A673 (cell line): ENCODE measurements around the gene RBPMS2.

Experiments
- EZH2 ChIP-seq: fragments of 200-600 bp; sonication (generic); IDR thresholded peaks from 2 replicates; pipeline ENCODE4 v1.6.1; 2017; ENCODE audit warnings: borderline replicate concordance, low read depth, mild to moderate bottlenecking, mixed read lengths, antibody characterized with exemption, low read length; ENCODE audit not compliant: poor library complexity, severe bottlenecking
- TF ChIP-seq, protein P1 (sequence below): fragments of 300-800, 200-600 bp; sonication (generic); conservative IDR thresholded peaks from 2 replicates; pipeline ENCODE4 v1.5.1; 2017; ENCODE audit warnings: low read depth, mild to moderate bottlenecking, antibody characterized with exemption, low read length, moderate library complexity, mixed read lengths

DNA sequence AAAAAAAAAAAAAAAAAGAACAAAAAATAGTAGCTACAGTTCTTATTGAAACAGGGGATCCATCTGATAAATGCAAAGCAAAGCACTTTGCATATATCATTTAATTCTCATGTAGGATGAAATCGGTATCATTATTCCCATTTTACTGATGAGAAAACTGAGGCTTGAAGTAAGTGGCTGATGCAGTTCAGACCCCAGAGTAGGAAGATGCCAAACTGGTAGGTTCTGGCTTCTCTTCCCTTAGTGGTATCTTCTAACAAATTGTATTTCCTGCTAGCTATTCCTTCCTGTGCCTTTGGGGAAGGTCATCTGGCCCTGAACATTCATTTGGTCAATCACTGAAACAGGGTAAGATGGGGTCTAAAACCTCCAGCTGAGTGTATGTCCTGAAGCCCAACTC is 28.1 kb upstream of the RBPMS2 start:
- TF ChIP-seq, protein P1, sequence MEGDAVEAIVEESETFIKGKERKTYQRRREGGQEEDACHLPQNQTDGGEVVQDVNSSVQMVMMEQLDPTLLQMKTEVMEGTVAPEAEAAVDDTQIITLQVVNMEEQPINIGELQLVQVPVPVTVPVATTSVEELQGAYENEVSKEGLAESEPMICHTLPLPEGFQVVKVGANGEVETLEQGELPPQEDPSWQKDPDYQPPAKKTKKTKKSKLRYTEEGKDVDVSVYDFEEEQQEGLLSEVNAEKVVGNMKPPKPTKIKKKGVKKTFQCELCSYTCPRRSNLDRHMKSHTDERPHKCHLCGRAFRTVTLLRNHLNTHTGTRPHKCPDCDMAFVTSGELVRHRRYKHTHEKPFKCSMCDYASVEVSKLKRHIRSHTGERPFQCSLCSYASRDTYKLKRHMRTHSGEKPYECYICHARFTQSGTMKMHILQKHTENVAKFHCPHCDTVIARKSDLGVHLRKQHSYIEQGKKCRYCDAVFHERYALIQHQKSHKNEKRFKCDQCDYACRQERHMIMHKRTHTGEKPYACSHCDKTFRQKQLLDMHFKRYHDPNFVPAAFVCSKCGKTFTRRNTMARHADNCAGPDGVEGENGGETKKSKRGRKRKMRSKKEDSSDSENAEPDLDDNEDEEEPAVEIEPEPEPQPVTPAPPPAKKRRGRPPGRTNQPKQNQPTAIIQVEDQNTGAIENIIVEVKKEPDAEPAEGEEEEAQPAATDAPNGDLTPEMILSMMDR = no peak
- no peak for TF ChIP-seq EZH2
